Epithelial cell of prostate (primary cell): ENCODE data around the gene PTRH2.

Experiments
- DNase-seq: peaks from one replicate; pipeline ENCODE4 v3.0.0-alpha.2; 2011; ENCODE audit warnings: low read depth, low spot score
- H3K27ac ChIP-seq: fragments of 450-650 bp; 2 replicates; pipeline ENCODE4 v1.5.1; 2017; ENCODE audit warnings: mild to moderate bottlenecking

Gene PTRH2

GRCh38 chr17:59723041-59723440 is 15.8 kb upstream of the PTRH2 start:
- no peak for DNase-seq
- no peak overlapping the region for H3K27ac ChIP-seq

- H3K27ac ChIP-seq, result no peak overlapping the region
- no peak for DNase-seq
These were observed 15.4 kb upstream of the PTRH2 start for GRCh38 chr17:59722623-59723022.

GRCh38 chr17:59719526-59719925 is 12.3 kb upstream of the PTRH2 start:
- H3K27ac ChIP-seq, result no peak overlapping the region
- DNase-seq, result no peak

- no peak overlapping the region for H3K27ac ChIP-seq
- DNase-seq, result no peak
These were observed 9.2 kb upstream of the PTRH2 start for GRCh38 chr17:59716427-59716826.

- no peak overlapping the region for H3K27ac ChIP-seq
- DNase-seq, result no peak
These were observed 7.0 kb upstream of the PTRH2 start for GRCh38 chr17:59714255-59714654.

- H3K27ac ChIP-seq, result no peak overlapping the region
- no peak for DNase-seq
These were observed 5.6 kb upstream of the PTRH2 start for GRCh38 chr17:59712862-59713261.

GRCh38 chr17:59711936-59712335 is 4.7 kb upstream of the PTRH2 start:
- no peak overlapping the region for H3K27ac ChIP-seq
- no peak for DNase-seq

GRCh38 chr17:59707971-59708430 is 771 bp upstream of the PTRH2 start:
- peak overlapping the region; percentile 91 for H3K27ac ChIP-seq
- no peak for DNase-seq

- H3K27ac ChIP-seq, result no peak overlapping the region
- DNase-seq, result no peak
These were observed 4.9 kb downstream of the PTRH2 start for GRCh38 chr17:59702304-59702703.

- no peak for DNase-seq
- no peak overlapping the region for H3K27ac ChIP-seq
These were observed 7.4 kb downstream of the PTRH2 start for GRCh38 chr17:59699786-59700185.

GRCh38 chr17:59699218-59699617 is 8.0 kb downstream of the PTRH2 start:
- H3K27ac ChIP-seq, result no peak overlapping the region

GRCh38 chr17:59698143-59698542 is 9.1 kb downstream of the PTRH2 start:
- H3K27ac ChIP-seq, result peak overlapping the region; percentile 92
- no peak for DNase-seq

More at GRCh38 chr17:59699218-59699617, 8.0 kb downstream of the PTRH2 start:
- DNase-seq, result no peak

- H3K27ac ChIP-seq, result peak overlapping the region; percentile 92
These were observed 10.4 kb downstream of the PTRH2 start for GRCh38 chr17:59696682-59697277.

GRCh38 chr17:59695945-59696681 is 11.1 kb downstream of the PTRH2 start:
- DNase-seq, result no peak
- peak overlapping the region; percentile 92 for H3K27ac ChIP-seq

More at GRCh38 chr17:59696682-59697277, 10.4 kb downstream of the PTRH2 start:
- no peak for DNase-seq

- H3K27ac ChIP-seq, result peak overlapping the region; percentile 92
These were observed 12.9 kb downstream of the PTRH2 start for GRCh38 chr17:59694344-59694743.

GRCh38 chr17:59693582-59693981 is 13.6 kb downstream of the PTRH2 start:
- H3K27ac ChIP-seq, result peak overlapping the region; percentile 92
- no peak for DNase-seq

More at GRCh38 chr17:59694344-59694743, 12.9 kb downstream of the PTRH2 start:
- DNase-seq, result no peak

- peak overlapping the region; percentile 20 for H3K27ac ChIP-seq
- no peak for DNase-seq
These were observed 18.7 kb downstream of the PTRH2 start for GRCh38 chr17:59688496-59688895.

GRCh38 chr17:59688008-59688407 is 19.2 kb downstream of the PTRH2 start:
- no peak for DNase-seq
- H3K27ac ChIP-seq, result peak overlapping the region; percentile 20

- H3K27ac ChIP-seq, result no peak overlapping the region
- DNase-seq, result no peak
These were observed 22.3 kb downstream of the PTRH2 start for GRCh38 chr17:59684967-59685366.

GRCh38 chr17:59683283-59683682 is 23.9 kb downstream of the PTRH2 start:
- no peak overlapping the region for H3K27ac ChIP-seq
- no peak for DNase-seq

- H3K27ac ChIP-seq, result no peak overlapping the region
- DNase-seq, result no peak
These were observed 26.9 kb downstream of the PTRH2 start for GRCh38 chr17:59680314-59680713.

- no peak for DNase-seq
- H3K27ac ChIP-seq, result peak overlapping the region; percentile 2
These were observed 28.3 kb downstream of the PTRH2 start for GRCh38 chr17:59678918-59679317.
